Measurements from ENCODE around the gene RABEP1. TPM values are rescaled to one million over a fixed set of nuclear protein-coding genes. Genes with fewer than 3 reads are reported as not detected.

RABEP1 gene
- polyA plus RNA-seq, 1 donor from 2014 or later, result 67.0 TPM

GRCh38 chr17:5425826-5426225 lies 143.7 kb downstream of the RABEP1 start:
- Histone ChIP-seq H3K4me3 (ENCODE audit: low read length) (no peak overlapping the region), H3K4me2 (ENCODE audit: low read length) (no peak overlapping the region), H3K27ac (ENCODE audit: low read length) (no peak overlapping the region), H3K9ac (ENCODE audit: low read length) (no peak overlapping the region), H3K9me2 (ENCODE audit: insufficient read depth, low read length) (no peaks in the 10 kb centered on the region), H3K79me2 (replicated peaks; ENCODE audit: insufficient read depth, low read length) (peaks cover 36% of the 10 kb centered on the region), H3K27me3 (ENCODE audit: insufficient read depth, low read depth, low read length) (no peaks in the 10 kb centered on the region), H4K20me1 (ENCODE audit: insufficient read depth) (no peaks in the 10 kb centered on the region), H3K36me3 (ENCODE audit: insufficient read depth, low read length) (peaks cover 5% of the 10 kb centered on the region), H3F3A (ENCODE audit: insufficient read depth, low read length, poor library complexity, severe bottlenecking) (no peaks in the 10 kb centered on the region), H2AFZ (ENCODE audit: low read depth, low read length) (no peak overlapping the region), H3K9me3 (ENCODE audit: low read length) (no peaks in the 10 kb centered on the region)
- TF ChIP-seq EZH2 (IDR thresholded peaks at IDR 0.05; ENCODE audit: borderline replicate concordance, insufficient read depth, low read length, poor library complexity, severe bottlenecking) (no peak), POLR2AphosphoS5 (IDR thresholded peaks at IDR 0.05) (no peak), RAD21 (conservative IDR thresholded peaks at IDR 0.05) (no peak), TAF1 (IDR thresholded peaks at IDR 0.05; ENCODE audit: low read depth) (no peak), MXI1 (conservative IDR thresholded peaks at IDR 0.05; ENCODE audit: poor library complexity, severe bottlenecking) (no peak), SMC3 (conservative IDR thresholded peaks at IDR 0.05; ENCODE audit: poor library complexity) (no peak), EP300 (conservative IDR thresholded peaks at IDR 0.05; ENCODE audit: poor library complexity, severe bottlenecking) (no peak)
- TF ChIP-seq, protein P1, sequence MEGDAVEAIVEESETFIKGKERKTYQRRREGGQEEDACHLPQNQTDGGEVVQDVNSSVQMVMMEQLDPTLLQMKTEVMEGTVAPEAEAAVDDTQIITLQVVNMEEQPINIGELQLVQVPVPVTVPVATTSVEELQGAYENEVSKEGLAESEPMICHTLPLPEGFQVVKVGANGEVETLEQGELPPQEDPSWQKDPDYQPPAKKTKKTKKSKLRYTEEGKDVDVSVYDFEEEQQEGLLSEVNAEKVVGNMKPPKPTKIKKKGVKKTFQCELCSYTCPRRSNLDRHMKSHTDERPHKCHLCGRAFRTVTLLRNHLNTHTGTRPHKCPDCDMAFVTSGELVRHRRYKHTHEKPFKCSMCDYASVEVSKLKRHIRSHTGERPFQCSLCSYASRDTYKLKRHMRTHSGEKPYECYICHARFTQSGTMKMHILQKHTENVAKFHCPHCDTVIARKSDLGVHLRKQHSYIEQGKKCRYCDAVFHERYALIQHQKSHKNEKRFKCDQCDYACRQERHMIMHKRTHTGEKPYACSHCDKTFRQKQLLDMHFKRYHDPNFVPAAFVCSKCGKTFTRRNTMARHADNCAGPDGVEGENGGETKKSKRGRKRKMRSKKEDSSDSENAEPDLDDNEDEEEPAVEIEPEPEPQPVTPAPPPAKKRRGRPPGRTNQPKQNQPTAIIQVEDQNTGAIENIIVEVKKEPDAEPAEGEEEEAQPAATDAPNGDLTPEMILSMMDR (IDR thresholded peaks at IDR 0.05; ENCODE audit: poor library complexity, severe bottlenecking), result no peak
- TF ChIP-seq, protein P2, sequence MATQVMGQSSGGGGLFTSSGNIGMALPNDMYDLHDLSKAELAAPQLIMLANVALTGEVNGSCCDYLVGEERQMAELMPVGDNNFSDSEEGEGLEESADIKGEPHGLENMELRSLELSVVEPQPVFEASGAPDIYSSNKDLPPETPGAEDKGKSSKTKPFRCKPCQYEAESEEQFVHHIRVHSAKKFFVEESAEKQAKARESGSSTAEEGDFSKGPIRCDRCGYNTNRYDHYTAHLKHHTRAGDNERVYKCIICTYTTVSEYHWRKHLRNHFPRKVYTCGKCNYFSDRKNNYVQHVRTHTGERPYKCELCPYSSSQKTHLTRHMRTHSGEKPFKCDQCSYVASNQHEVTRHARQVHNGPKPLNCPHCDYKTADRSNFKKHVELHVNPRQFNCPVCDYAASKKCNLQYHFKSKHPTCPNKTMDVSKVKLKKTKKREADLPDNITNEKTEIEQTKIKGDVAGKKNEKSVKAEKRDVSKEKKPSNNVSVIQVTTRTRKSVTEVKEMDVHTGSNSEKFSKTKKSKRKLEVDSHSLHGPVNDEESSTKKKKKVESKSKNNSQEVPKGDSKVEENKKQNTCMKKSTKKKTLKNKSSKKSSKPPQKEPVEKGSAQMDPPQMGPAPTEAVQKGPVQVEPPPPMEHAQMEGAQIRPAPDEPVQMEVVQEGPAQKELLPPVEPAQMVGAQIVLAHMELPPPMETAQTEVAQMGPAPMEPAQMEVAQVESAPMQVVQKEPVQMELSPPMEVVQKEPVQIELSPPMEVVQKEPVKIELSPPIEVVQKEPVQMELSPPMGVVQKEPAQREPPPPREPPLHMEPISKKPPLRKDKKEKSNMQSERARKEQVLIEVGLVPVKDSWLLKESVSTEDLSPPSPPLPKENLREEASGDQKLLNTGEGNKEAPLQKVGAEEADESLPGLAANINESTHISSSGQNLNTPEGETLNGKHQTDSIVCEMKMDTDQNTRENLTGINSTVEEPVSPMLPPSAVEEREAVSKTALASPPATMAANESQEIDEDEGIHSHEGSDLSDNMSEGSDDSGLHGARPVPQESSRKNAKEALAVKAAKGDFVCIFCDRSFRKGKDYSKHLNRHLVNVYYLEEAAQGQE (IDR thresholded peaks at IDR 0.05; ENCODE audit: borderline replicate concordance), result no peak

- Histone ChIP-seq H3K9ac (ENCODE audit: low read length) (no peak overlapping the region), H3F3A (ENCODE audit: insufficient read depth, low read length, poor library complexity, severe bottlenecking) (no peaks in the 10 kb centered on the region), H3K9me3 (ENCODE audit: low read length) (no peaks in the 10 kb centered on the region), H4K20me1 (ENCODE audit: insufficient read depth) (no peaks in the 10 kb centered on the region), H3K27ac (ENCODE audit: low read length) (no peak overlapping the region), H3K4me2 (ENCODE audit: low read length) (no peak overlapping the region), H3K4me3 (ENCODE audit: low read length) (no peak overlapping the region), H3K79me2 (replicated peaks; ENCODE audit: insufficient read depth, low read length) (peaks cover 3% of the 10 kb centered on the region), H3K36me3 (ENCODE audit: insufficient read depth, low read length) (peaks cover 15% of the 10 kb centered on the region), H2AFZ (ENCODE audit: low read depth, low read length) (no peak overlapping the region), H3K9me2 (ENCODE audit: insufficient read depth, low read length) (no peaks in the 10 kb centered on the region), H3K27me3 (ENCODE audit: insufficient read depth, low read depth, low read length) (no peaks in the 10 kb centered on the region)
- TF ChIP-seq SMC3 (conservative IDR thresholded peaks at IDR 0.05; ENCODE audit: poor library complexity) (no peak), MXI1 (conservative IDR thresholded peaks at IDR 0.05; ENCODE audit: poor library complexity, severe bottlenecking) (no peak), POLR2AphosphoS5 (IDR thresholded peaks at IDR 0.05) (no peak), EP300 (conservative IDR thresholded peaks at IDR 0.05; ENCODE audit: poor library complexity, severe bottlenecking) (no peak), TAF1 (IDR thresholded peaks at IDR 0.05; ENCODE audit: low read depth) (no peak), EZH2 (IDR thresholded peaks at IDR 0.05; ENCODE audit: borderline replicate concordance, insufficient read depth, low read length, poor library complexity, severe bottlenecking) (no peak), RAD21 (conservative IDR thresholded peaks at IDR 0.05) (no peak)
- TF ChIP-seq, protein P1 (IDR thresholded peaks at IDR 0.05; ENCODE audit: poor library complexity, severe bottlenecking), result no peak
- TF ChIP-seq, protein P2 (IDR thresholded peaks at IDR 0.05; ENCODE audit: borderline replicate concordance), result no peak
Observed at GRCh38 chr17:5429191-5429887, 147.3 kb downstream of the RABEP1 start.
